Measurements from ENCODE around the gene PCDHA3.
"Not testable (repeated sequence)": the region's sequence is repeated elsewhere in the genome, so short reads cannot be mapped to it uniquely, and the experiment has no call there.

The PCDHA3 gene

DNA sequence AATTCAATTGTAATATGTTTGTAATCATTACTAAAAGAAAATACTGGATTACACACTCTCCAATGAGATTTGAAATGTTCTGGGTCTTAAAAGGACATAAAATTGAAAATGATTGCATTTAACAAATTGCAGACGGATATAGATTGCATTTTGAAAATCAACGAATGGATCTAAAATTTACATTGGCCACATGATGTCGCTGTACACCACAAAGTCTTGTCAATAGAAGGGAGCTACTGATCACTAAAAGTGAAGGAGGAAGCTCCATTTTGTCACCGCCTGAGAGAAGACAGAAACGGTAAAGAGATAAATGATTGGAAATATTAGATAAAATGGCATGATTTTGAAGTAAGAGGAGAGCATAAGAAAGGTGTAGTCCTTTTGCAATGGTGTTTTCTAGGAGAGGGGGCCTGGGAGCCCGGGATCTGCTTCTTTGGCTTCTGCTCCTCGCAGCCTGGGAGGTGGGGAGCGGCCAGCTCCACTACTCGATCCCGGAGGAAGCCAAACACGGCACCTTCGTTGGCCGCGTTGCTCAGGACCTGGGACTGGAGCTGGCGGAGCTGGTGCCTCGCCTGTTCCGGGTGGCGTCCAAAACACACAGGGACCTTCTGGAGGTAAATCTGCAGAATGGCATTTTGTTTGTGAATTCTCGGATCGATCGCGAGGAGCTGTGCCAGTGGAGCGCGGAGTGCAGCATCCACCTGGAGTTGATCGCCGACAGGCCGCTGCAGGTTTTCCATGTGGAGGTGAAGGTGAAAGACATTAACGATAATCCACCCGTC is 14.8 kb upstream of the PCDHA3 start, which contains the start of gene PCDHA1:
Gene PCDHA1 (plus strand): TSS at position 236 of the 782 bp plus-strand sequence.
- CTCF ChIA-PET: interaction anchor here (0.5 to 1.8 kb wide), 3 partner anchors 56 to 336 kb away, joined by 3 to 5 read pairs (median 3); partner anchors contain the start of gene PCDHA11
- POLR2A ChIA-PET: no interaction called here
- TF ChIP-seq SUZ12 (IDR thresholded peaks at IDR 0.05): no peak
- no peak for TF ChIP-seq ELF4 (IDR thresholded peaks at IDR 0.05)
- TF ChIP-seq ARNT (IDR thresholded peaks at IDR 0.05): no peak
- TF ChIP-seq, protein P1, sequence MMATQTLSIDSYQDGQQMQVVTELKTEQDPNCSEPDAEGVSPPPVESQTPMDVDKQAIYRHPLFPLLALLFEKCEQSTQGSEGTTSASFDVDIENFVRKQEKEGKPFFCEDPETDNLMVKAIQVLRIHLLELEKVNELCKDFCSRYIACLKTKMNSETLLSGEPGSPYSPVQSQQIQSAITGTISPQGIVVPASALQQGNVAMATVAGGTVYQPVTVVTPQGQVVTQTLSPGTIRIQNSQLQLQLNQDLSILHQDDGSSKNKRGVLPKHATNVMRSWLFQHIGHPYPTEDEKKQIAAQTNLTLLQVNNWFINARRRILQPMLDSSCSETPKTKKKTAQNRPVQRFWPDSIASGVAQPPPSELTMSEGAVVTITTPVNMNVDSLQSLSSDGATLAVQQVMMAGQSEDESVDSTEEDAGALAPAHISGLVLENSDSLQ (IDR thresholded peaks at IDR 0.05): peak; percentile 36; the same call in 1 of the 2 replicates
- no peak for TF ChIP-seq NFRKB (IDR thresholded peaks at IDR 0.05)
- TF ChIP-seq ZNF384 (IDR thresholded peaks at IDR 0.05): no peak
- DNase-seq (ENCODE audit: extremely low spot score): peak; percentile 9

DNA sequence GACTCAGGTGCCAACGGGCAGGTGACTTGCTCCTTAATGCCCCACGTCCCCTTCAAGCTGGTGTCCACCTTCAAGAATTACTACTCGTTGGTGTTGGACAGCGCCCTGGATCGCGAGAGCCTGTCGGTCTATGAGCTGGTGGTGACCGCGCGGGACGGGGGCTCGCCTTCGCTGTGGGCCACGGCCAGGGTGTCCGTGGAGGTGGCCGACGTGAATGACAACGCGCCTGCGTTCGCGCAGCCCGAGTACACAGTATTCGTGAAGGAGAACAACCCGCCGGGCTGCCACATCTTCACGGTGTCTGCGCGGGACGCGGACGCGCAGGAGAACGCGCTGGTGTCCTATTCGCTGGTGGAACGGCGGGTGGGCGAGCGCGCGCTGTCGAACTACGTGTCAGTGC is 13.4 kb upstream of the PCDHA3 start:
- DNase-seq (ENCODE audit: extremely low spot score); POLR2A ChIA-PET; CTCF ChIA-PET: not testable (repeated sequence)

DNA sequence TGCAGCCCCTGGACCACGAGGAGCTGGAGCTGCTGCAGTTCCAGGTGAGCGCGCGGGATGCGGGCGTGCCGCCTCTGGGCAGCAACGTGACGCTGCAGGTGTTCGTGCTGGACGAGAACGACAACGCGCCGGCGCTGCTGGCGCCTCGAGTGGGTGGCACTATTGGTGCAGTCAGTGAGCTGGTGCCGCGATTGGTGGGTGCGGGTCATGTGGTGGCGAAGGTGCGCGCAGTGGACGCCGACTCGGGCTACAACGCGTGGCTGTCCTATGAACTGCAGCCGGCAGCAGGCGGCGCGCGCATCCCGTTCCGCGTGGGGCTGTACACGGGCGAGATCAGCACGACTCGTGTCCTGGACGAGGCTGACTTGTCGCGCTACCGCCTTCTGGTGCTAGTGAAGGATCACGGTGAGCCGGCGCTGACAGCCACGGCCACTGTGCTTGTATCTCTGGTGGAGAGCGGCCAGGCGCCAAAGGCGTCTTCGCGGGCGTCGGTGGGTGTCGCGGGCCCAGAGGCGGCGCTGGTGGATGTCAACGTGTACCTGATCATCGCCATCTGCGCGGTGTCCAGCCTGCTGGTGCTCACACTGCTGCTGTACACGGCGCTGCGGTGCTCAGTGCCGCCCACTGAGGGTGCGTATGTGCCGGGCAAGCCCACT is 12.9 kb upstream of the PCDHA3 start:
- CTCF ChIA-PET; DNase-seq (ENCODE audit: extremely low spot score); POLR2A ChIA-PET: not testable (repeated sequence)

DNA sequence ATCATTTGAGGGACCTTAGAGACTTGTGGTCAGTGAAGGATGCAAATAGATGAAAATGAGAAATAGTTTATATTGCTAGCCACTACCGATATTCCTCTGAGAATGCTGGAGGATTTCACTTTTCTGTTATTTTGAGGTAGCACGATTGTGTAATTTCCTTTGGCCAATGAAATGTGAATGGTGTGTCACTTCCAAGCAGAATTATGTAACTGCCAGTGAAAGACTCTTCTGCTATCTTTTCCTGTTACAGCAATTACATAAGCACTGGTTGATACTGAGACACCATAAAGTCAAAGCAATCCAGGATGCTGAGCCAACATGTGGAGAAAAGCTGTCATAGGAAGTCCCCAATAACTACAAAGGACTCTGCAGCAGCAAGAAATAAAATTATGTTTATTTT is 9.8 kb upstream of the PCDHA3 start:
- ChIA-PET POLR2A (no interaction called here), CTCF (no interaction called here)
- TF ChIP-seq FOXK2 (IDR thresholded peaks at IDR 0.05): no peak
- no peak for TF ChIP-seq TARDBP (IDR thresholded peaks at IDR 0.05)
- DNase-seq (ENCODE audit: extremely low spot score): no peak

DNA sequence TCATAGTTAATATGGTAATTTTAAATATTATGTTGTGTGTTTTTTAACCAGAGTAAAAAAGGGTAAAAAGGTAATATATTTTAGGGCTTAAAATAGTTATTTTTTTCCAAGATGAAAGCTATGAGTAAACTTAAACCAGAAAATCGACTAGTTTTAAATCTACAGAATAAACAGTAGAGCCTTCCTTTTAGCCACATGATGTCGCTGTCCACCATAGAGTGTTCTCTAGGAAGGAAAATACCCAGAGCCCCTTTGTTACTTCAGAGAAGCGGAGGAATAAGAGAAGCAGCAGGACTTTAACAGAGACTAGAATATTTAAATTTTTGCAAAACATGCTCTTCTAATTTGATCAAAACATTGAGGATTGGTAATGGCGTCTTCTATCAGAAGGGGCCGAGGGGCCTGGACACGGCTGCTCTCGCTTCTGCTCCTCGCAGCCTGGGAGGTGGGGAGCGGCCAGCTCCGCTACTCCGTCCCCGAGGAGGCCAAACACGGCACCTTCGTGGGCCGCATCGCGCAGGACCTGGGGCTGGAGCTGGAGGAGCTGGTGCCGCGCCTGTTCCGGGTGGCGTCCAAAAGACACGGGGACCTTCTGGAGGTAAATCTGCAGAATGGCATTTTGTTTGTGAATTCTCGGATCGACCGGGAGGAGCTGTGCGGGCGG is 6.1 kb upstream of the PCDHA3 start, which contains the start of gene PCDHA2:
Gene PCDHA2 (plus strand): TSS at position 258 of the 664 bp plus-strand sequence.
- no peak for DNase-seq (ENCODE audit: extremely low spot score)
- ChIA-PET POLR2A (no interaction called here), CTCF (no interaction called here)
- no peak for TF ChIP-seq ZNF384 (IDR thresholded peaks at IDR 0.05)
- TF ChIP-seq NFRKB (IDR thresholded peaks at IDR 0.05): no peak
- TF ChIP-seq CTBP1 (IDR thresholded peaks at IDR 0.05; ENCODE audit: borderline replicate concordance): no peak
- no peak for TF ChIP-seq SP1 (IDR thresholded peaks at IDR 0.05)

DNA sequence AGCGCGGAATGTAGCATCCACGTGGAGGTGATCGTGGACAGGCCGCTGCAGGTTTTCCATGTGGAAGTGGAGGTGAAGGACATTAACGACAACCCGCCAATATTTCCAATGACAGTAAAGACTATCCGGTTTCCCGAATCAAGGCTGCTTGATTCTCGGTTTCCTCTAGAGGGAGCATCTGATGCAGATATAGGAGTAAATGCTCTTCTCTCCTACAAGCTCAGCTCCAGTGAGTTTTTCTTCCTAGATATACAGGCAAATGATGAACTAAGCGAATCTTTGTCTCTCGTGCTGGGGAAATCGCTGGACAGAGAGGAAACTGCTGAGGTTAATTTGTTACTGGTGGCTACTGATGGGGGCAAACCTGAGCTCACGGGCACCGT is 5.6 kb upstream of the PCDHA3 start:
- CTCF ChIA-PET: no interaction called here
- TF ChIP-seq HDGF (IDR thresholded peaks at IDR 0.05; ENCODE audit: borderline replicate concordance) (no peak), NFRKB (IDR thresholded peaks at IDR 0.05) (no peak), FOXK2 (IDR thresholded peaks at IDR 0.05) (no peak), ELF4 (IDR thresholded peaks at IDR 0.05) (no peak), ZNF384 (IDR thresholded peaks at IDR 0.05) (no peak), BHLHE40 (IDR thresholded peaks at IDR 0.05; ENCODE audit: borderline replicate concordance) (no peak), SP1 (IDR thresholded peaks at IDR 0.05) (no peak), FOXM1 (IDR thresholded peaks at IDR 0.05; ENCODE audit: borderline replicate concordance) (no peak), CTBP1 (IDR thresholded peaks at IDR 0.05; ENCODE audit: borderline replicate concordance) (no peak), FOXA1 (IDR thresholded peaks at IDR 0.05) (no peak), TARDBP (IDR thresholded peaks at IDR 0.05) (no peak), ARNT (IDR thresholded peaks at IDR 0.05) (no peak), L3MBTL2 (conservative IDR thresholded peaks at IDR 0.05) (no peak)
- TF ChIP-seq, protein P1 (IDR thresholded peaks at IDR 0.05): no peak
- DNase-seq (ENCODE audit: extremely low spot score): peak; percentile 16
- POLR2A ChIA-PET: no interaction called here

DNA sequence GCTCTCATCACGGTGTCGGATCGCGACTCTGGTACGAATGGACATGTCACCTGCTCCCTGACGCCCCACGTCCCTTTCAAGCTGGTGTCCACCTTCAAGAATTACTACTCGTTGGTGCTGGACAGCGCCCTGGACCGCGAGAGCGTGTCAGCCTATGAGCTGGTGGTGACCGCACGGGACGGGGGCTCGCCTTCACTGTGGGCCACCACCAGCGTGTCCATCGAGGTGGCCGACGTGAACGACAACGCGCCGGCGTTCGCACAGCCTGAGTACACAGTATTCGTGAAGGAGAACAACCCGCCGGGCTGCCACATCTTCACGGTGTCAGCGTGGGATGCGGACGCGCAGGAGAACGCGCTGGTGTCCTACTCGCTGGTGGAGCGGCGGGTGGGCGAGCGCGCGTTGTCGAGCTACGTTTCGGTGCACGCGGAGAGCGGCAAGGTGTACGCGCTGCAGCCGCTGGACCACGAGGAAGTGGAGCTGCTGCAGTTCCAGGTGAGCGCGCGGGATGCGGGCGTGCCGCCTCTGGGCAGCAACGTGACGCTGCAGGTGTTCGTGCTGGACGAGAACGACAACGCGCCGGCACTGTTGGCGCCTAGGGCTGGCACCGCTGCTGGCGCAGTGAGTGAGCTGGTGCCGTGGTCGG is 4.7 kb upstream of the PCDHA3 start:
- DNase-seq (ENCODE audit: extremely low spot score); CTCF ChIA-PET; POLR2A ChIA-PET: not testable (repeated sequence)

DNA sequence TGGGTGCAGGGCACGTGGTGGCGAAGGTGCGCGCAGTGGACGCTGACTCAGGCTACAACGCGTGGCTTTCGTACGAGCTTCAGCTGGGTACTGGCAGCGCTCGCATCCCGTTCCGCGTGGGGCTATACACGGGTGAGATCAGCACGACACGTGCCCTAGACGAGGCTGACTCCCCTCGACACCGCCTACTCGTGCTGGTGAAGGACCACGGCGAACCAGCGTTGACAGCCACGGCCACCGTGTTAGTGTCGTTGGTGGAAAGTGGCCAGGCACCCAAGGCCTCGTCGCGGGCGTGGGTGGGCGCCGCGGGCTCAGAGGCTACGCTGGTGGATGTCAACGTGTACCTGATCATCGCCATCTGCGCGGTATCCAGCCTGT is 4.2 kb upstream of the PCDHA3 start:
- no peak for DNase-seq (ENCODE audit: extremely low spot score)
- ChIA-PET POLR2A (no interaction called here), CTCF (no interaction called here)
- no peak for TF ChIP-seq ARNT (IDR thresholded peaks at IDR 0.05)
- no peak for TF ChIP-seq CTBP1 (IDR thresholded peaks at IDR 0.05; ENCODE audit: borderline replicate concordance)
- TF ChIP-seq, protein P1 (IDR thresholded peaks at IDR 0.05): no peak
- no peak for TF ChIP-seq FOXK2 (IDR thresholded peaks at IDR 0.05)
- no peak for TF ChIP-seq FOXA1 (IDR thresholded peaks at IDR 0.05)
- TF ChIP-seq LEF1 (IDR thresholded peaks at IDR 0.05; ENCODE audit: borderline replicate concordance): no peak
- no peak for TF ChIP-seq NFRKB (IDR thresholded peaks at IDR 0.05)
- no peak for TF ChIP-seq SUZ12 (IDR thresholded peaks at IDR 0.05)
- no peak for TF ChIP-seq TARDBP (IDR thresholded peaks at IDR 0.05)
- no peak for TF ChIP-seq BHLHE40 (IDR thresholded peaks at IDR 0.05; ENCODE audit: borderline replicate concordance)
- no peak for TF ChIP-seq FOXM1 (IDR thresholded peaks at IDR 0.05; ENCODE audit: borderline replicate concordance)
- TF ChIP-seq ZNF384 (IDR thresholded peaks at IDR 0.05): no peak
- TF ChIP-seq ELF4 (IDR thresholded peaks at IDR 0.05): no peak
- TF ChIP-seq SP1 (IDR thresholded peaks at IDR 0.05): no peak
- TF ChIP-seq L3MBTL2 (conservative IDR thresholded peaks at IDR 0.05): no peak
- no peak for TF ChIP-seq HDGF (IDR thresholded peaks at IDR 0.05; ENCODE audit: borderline replicate concordance)

Data from HEK293T (cell line).